ENCODE measurements around the gene CREBBP.

Gene CREBBP

DNA sequence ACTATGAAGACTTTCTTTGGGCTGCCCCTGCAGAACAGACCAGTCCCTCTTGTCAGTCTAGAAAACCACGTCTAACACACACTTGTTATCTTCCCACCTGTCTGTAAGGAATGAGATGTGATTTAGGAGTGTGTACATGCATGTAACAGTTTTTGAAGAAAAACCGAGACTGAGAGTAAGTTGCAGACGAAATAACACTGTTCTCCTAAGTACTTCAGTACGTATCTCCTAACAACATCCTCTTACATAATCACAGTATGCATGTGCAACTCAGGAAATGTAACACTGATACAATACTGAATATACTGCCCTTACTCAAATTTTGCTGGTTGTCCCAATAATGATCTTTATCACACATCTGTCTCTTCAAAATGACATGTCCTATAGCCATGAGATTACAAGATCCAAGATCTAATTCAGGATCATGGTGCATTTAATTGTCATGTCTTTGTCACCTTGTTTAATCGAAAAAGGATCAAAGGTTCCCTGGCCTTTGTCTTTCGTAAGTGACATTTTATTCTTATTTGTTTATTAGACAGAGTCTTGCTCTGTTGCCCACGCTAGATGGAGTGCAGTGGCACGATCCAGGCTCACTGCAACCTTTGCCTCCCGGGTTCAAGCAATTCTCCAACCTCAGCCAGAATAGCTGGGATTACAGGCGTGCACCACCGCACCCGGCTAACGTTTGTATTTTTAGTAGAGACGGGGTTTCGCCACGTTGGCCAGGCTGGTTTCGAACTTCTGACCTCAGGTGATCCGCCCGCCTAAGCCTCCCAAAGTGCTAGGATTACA is 25.6 kb downstream of the CREBBP start:
- DNase-seq, result no peak

DNA sequence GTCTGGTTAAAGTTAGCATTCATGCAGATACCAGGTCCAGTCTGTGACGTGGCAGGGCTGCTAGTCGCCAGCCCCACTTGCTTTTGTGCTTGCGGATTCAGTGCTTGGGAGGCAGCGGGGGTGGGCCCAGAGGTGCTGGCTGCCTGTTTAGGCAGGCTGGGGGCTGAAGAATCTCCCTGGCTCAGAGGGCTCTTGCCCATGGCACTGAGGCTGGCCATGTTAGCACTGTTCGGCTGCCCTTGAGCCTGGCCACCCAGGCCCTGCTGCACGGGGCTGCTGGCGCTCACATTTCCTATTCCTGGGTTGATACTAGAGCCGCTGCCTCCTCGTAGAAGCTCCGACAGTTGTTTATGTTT is 30.0 kb downstream of the CREBBP start:
- DNase-seq, result no peak

DNA sequence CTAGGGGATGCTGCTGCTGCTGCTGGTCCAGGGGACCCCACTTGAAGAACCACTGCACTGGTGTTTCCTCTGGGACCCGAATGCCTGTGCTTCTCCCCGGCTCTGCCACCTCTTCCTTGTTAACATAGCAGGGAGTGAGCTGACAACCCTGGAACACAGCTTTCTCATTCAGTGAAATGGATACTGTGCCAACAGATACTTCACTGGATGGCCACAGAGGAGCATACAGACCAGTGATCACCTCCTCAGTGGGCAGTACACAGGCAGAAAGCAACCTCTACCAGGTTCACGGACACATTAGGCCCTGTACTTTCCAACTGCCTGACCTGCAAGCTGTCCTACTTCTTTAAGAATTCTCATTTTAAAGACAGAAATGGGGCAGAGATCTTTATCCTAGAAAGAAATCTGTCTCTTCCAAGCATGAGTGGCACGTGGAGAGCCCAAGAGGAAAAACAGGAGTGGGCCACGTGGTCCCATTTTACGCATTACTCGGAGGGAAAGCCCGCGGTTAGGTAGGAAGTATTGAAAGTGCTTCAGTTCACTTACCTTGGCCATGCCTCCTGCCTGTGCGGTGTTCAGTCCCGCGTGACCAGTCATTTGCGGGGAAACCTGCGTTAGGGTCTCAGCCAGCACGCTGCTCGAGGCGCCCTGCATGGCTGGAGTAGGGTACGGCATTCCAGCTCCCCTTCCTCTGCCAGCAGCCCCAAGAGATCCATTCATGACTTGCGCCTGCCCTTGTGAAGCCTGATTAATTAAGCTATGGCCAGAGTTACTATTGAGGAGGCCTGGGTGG is 30.6 kb downstream of the CREBBP start:
- DNase-seq, result no peak

DNA sequence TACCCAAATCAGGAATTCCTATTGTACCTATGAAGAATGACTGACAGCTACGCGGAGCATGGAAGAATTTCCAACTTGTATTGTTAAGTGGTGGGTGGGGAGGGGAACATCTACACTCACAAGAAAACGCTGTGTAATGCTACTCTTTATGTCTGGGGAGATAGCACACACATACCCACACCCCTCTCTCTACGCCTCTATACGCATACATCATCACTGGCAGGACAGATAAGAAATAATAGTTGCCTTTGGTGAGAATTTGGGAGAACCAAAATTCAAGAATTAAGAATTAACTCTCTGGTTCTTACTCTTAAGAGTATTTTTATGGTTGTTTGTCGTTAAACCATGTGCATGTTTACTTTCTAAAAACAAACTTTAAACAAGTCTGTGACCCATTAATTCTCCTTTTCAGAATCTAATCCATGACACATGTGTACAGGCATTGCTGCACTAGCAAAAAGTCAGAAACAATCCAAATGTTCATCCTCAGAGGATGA is 33.9 kb downstream of the CREBBP start:
- DNase-seq, result no peak

DNA sequence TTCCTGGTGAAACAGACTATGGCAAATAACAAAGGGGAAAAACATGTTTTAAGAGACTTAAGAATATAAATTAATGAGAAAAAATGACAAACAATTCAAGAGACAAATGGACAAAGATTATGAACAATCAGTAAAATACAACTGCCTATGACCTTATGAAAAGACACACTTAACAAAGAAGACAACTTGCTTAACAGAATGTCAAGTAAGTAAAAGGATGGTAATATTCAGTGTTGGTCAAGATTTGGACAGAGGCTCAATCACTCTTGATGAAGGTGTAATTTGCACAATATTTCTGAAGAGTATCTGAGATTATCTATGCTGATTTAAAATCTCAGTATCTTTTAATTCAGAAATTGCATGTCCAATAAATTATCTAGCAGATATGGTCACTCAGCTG is 34.4 kb downstream of the CREBBP start:
- DNase-seq, result no peak

DNA sequence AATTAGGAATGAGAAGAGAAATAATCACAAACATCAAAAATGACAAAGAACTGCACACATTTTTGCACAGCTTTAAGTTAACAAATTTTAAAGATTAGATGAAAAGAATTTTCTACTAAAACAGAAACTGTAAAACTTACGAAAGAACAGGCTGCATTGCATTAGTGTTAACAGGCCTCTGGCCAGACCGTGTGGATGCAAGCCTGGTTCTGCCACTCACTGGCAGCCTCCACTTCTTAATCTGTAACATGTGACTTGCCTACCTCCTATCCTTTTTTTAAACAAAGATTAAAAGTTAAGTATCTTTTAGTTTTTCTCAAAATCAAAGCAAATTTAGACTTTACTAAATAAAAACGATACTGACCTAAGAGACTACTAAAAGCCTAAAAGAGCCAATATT is 37.5 kb downstream of the CREBBP start:
- no peak for DNase-seq

DNA sequence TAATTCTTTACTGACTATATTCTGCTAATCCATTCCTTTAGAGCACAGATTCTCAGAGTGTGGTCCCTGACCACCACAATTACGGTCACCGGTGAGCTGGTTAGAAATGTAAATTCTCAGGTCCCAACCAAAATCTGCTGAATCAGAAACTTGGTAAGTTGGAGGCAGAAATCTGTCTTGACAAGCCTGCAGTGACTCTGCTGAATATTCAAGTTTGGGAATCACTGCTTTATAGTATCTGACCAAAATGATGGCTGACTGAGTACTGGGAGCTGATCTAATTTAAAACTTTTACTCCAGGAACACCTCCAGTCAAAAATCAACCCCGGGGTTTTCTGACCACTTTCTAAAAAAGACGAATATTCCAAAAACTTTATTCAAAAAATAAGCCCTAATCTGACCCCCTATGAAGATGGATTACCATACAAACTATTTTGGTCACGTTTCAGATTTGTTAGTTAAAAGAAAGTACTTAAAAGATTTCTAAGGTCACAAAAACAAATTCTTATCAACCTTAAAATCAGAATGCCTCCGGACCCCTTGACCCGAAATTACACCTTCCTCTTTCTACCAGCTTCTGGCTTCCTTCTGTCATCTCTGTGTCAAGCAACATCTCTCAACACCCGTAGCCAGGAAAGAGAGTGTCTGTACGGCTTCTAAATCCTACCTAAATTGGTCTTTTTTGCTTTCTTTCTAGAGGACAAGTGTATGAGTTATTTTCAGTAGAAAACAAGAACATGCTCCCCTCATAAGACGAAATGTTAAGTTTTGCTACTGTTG is 38.6 kb downstream of the CREBBP start:
- DNase-seq, result no peak

DNA sequence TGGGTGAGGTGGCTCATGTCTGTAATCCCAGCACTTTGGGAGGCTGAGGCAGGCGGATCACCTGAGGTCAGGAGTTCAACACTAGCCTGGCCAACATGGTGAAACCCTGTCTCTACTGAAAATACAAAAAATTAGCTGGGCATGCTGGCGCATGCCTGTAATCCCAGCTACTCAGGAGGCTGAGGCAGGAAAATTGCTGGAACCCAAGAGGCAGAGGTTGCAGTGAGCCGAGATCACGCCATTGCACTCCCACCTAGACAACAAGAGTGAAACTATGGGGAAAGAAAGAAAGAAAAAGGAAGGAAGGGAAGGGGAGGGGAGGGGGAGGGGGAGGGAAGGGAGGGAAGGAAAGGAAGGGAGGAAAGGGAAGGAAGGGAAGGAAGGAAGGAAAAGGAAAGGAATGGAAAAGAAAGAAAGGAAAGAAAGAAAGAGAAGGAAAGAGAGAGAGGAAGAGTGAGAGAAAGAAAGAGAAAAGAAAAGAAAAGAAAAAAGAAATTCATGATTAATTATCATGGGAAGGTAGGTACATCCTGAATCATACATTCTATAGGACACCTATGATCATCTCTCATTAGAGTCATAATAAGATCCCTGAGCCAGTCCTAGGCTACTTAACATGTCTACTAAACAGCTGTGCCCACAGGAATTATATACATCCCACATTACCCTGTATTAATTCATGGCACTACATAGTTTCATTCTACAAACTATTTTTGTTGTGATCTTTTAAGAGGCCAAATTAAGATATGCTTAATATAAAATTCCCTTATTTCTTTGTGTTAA is 40.9 kb downstream of the CREBBP start:
- no peak for DNase-seq

DNA sequence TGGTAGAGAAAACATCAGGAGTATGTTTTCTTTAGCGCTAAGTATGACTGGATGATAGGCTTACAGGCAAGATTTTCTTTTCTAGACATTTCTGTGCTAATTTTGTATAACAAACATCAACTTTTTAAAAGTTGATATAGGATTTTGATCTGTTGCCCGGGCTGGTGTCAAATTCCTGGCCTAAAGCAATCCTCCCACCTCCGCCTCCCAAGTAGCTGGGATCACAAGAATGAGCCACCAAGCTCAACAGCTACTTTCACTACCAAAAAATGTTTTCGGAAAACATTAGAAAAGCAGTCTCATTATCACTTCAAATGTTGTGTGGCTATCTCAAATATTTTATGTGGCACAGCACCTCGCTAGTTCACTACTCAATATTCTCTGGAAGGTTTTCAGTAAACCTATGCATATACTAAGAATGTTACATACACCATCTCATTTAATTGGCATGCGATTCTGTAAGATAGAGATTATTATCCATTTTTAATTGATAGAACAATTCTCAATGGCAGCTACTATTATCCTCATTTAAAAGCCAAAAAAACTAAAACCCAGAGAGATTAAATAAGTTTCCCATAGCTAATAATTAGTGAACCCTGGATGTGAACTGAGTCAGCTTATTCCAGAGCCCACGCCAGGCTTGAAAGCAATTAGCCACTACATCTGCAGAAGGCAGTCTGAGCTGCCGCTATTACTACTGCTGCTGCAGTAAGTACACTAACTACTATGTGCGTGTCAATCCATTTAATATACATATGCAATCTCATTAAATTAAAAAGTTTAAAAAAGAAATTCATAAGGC is 41.7 kb downstream of the CREBBP start:
- no peak for DNase-seq

DNA sequence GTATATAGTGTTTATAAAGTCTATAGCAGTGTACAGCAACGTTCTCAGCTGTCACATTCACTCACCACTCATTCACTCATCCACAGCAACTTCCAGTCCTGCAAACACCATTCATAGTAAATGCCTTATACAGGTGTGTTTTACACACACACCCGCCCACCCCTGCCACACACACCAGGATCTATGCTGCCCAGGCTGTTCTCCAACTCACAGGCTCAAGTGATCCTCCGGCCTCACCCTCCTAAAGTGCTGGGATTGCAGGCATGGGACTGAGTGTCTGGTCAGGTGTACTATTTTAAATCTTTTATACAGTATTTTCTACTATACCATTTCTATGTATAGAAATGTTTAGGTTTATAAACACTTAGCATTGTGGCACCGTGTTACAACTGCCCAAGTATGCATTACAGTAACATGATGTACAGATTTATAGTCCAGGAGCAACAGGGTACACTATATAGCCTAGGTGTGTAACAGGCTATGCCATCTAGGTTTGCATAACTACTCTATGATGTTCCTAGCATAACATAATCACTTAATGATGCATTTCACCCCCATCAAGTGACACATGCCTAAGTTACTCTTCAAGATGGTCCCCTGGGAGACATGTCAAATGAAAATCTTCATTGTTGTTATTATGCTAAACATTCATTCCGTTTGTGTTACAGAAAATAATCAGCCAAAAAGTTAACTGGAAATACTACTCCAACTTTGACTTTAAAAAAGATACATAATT is 42.5 kb downstream of the CREBBP start:
- DNase-seq, result no peak

DNA sequence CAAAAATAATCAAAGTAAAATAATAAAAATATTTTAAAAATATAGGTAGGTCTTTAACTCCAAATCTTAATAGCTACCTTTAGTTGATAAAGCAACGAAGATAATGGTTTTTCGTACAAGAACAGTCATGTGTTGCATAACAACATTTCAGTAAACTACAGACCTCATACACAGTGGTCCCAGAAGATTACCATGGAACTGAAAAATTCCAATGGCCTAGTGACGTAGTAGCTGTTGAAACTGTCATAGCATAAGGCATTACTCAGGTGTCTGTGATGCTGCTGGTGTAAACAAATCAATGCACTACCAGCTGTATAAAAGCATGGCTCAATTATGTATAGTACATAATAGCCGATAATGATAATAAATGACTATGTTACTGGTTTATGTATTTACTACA is 43.9 kb downstream of the CREBBP start:
- DNase-seq, result no peak

DNA sequence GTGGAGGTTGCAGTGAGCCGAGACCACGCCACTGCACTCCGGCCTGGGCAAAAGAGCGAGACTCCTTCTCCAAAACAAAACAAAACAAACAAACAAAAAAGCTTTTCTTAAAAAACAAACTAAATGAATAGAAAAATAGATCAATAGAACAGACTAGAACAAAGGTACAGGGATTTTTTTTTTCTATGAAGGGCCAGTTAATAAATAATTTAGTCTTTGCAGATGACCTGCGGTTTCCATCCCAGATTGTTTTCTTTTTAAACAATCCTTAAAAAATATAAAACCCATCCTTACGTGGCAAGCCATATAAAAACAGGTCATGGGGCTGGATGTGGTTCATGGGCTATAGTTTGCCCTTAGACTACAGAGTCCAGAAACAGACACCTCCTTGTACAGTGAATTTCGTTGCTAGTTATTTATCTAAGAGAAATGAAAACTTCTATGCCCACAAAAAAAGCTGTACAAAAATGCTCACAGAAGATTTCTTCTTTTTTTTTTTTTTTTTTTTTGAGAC is 45.4 kb downstream of the CREBBP start:
- no peak for DNase-seq

DNA sequence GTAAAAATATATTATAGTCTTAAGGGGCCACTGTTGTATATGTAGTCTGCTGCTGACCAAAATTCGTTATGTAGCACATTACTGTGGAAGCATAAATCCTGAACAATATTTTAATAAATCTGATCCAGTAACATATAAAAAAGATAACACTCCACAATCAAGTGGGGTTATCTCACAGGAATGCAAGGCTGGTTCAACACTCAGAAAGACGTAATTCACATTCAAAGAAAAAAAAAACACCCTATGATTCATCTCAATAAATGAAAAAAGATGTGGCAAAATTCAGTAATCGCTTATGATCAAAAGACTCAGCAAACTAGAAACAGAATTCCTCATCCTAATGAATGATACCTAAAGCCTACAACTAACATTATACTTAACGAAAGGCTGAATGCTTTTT is 47.8 kb downstream of the CREBBP start:
- DNase-seq, result no peak

DNA sequence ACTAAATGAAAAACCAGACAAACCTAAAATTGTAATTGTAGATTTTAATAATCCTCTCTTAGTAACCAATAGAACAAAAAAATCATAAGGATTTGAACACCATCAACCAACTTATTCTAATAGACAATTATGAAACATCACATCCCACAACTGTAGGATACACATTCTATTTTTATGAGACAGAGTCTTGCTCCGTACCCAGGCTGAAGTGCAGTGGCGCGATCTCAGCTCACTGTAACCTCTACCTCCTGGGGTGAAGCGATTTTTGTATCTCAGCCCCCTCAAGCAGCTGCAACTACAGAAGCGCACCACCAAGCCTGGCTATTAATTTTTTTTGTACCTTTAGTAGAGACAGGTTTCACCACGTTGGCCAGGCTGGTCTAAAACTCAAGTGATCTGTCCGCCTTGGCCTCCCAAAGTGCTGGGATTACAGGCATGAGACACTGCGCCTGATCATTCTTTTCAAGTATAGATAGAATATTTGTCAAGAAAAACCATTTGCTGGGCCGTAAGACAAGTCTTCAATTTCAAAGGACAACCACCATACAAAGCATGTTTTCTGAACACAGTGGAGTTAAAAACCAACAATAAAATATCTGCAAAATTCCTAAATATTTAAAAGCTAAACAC is 49.8 kb downstream of the CREBBP start:
- no peak for DNase-seq

DNA sequence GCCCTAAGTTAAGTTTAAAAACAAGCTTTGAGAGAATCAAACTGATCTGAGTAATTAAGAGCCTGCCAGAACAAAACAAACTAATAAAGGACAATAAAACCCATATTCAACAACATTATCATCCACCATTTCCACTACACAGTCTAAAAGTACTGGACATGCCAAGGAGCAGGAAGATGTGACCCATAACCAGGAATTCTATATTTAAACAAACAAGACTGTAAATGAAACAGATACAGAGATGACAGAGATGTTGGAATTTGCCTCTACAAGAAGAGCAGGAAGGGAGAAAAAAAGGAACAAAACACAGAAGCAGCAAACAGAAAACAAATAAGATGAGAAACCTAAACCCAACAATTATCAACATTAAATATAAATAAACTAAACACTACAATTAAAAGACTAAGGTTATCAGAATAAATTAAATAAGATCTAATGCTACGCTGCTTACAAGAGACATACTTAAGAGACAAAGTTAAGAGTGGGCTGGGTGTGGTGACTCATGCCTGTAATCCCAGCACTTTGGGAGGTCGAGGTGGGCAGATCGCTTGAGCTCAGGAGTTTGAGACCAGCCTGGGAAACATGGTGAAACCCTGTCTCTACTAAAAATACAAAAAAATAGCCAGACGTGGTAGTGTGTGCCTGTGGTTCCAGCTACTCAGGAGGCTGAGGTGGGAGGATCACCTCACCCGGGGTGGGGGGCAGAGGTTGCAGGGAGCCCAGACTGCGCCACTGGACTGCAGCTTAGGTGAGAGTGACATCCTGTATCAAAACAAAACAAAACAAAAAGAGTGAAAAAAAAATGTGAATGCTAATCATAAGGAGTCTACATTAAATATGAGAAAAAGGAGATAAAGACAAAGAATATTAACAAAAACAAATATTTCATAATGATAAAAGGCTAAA is 50.6 kb downstream of the CREBBP start:
- no peak for DNase-seq

DNA sequence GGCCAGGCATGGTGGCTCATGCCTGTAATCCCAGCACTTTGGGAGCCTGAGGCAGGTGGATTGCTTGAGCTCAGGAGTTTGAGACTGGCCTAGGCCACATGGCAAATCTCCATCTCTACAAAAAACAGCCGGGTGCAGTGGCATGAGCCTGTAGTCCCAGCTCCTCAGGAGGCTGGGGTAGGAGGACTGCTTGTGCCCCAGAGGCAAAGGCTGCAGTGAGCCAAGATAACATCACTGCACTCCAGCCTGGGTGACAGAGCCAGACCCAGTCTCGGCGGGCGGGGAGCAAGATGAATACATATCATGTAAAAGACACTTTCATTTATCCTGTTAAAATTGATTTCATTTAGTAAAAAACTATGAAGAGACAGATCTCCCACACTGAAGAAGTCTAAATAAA is 54.6 kb downstream of the CREBBP start:
- DNase-seq, result no peak

DNA sequence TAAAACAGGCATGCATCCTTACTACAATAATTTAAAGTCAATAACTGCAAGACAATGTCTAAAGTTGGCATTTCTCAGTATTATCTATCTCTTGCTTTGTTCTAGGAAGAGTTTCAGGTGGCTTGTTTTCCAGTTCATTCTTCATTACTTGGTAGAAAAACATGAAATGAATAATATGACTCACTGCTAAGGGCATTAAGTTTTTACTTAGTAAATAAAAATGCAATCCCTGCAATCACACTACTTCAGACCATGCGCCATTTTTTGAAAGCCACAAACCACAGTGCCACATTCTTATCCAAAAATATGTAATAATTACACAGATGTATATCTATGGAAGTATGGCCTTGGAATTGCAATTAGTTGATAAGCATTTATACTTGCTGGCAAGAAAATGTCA is 55.4 kb downstream of the CREBBP start:
- no peak for DNase-seq

DNA sequence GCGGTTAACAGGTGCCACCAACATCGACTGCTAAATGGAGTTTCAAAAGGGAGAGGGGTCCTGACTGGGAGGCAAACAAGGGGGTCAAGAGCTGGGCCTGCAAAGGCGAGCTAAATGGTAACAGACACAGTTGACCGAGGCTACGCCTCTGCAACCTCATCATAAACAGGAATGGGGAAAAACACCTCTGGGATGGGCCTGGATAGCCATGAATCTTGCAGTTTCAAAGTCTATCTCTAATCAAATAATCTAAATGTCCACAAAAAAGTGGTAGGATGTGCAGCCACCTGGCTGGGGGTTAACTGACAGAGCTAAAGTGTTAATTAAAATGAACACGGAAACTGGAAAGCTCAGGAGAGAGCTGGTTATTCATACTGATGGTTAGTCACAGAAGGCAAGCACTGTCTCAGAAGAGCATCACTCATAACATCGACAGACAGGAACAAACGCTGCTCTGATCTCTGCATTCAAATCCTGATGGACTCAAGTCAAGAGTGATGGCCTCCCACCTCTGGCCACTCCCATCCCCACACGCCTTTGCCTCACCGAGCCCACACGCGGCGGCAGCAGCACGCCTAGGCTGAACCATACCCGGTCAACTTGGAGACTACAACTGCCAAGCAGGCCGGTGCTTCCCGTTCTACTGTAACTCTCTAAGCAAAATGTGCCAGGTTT is 56.3 kb downstream of the CREBBP start:
- no peak for DNase-seq

DNA sequence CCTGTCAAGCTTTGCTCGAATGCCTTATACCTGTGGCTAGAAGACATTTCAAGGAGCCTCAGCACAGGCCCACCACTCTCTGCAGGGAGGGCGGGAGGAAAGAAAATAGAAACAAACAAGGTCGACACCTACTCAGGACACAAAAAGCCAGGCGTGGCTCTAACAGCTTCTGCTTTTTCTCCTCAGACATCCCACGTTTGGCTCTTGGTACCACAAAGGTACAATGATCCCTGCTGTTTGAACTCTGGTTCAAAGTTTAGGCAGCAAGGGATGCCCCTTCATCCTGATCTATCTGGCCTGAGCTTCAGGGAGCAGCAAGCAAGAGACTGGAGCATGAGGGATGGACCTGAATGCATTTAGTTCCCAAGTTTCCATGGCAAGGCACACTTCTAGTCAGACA is 57.1 kb downstream of the CREBBP start:
- DNase-seq, result no peak
